GM18511 (cell line): ENCODE results near the gene TMEM72.

Experiments
- ATAC-seq: cut with Tn5 transposase; IDR thresholded peaks from one replicate; pipeline ENCODE4 v1.9.1; 2021; ENCODE audit warnings: mild to moderate bottlenecking, moderate library complexity; ENCODE audit not compliant: unreplicated experiment

Gene TMEM72

DNA sequence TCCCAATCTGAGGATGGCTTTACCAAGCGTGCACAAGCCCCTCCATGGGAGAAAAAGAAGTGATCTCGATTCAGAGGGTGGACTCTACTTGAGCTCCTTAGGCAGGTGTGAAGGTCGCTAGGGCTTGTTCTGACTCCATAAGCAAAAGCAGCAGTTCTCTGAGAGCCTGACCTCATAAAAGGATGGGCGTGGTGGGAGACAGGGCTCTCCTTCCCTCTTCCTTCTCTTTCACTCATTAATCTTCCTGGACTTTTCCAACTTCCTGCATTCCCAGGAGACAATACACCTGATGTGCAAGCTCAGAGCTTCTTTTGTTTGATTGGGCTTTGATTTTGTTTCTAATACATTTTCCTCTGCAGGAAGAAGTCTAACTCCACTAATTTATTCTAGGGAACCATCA is 22.3 kb upstream of the TMEM72 start:
- no peak for ATAC-seq

DNA sequence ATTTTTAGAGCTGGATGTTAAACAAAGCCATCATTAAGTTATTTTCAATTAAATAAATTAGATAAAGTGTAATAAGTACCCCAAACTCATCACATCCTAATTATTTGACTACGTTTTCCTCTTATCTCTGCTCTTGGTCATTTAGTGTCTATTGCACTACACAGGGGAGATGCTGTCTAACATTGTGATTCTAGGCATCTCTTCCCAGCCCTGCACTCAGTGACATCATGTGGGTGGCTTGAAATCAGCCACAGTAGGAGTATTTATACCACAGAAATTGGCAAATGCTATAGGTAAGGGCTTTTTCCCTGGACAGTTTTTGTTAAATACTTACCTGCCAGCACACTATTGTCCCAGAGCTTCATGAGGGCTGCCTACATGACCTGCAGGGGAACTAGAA is 21.3 kb upstream of the TMEM72 start:
- ATAC-seq = no peak

DNA sequence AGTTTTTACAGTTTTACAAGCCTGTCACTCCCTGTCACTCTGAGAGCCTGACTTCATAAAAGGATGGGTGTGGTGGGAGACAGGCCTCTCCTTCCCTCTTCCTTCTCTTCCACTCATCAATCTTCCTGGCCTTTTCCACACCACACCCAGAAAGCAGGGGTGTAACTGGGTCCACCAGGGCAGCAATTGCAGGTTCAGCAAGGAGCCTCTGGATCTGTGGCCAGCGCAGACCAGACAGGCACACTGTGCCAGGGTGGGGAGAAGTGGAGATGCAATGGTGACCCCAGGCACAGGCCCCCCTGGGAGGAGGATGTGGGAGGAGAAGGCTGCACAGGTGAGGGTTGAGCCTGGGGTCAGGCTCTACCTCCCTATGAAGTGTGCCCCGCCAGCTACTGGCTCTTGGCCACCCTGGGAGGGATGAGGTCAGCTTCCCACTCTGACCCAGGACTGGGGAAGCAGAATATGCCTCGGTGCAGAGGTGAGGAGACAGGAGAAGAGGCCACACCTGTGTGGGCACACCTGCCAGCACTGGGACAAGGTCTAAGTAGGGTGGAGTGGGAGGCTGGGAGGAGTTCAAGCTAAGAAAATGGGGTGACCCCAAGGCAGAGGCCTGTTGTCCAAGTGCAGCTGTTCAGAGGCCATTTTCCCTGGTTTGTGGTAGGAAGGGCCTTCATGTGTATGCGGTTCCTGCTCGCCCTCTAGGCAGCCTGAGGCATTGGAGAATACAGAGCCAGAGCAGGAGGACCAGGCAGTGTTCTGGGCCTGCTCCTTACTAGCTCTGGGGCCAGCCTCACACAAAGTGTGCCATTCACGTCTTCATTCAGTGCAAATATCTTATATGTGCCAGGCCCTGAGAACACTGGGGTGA is 20.2 kb upstream of the TMEM72 start:
- no peak for ATAC-seq

DNA sequence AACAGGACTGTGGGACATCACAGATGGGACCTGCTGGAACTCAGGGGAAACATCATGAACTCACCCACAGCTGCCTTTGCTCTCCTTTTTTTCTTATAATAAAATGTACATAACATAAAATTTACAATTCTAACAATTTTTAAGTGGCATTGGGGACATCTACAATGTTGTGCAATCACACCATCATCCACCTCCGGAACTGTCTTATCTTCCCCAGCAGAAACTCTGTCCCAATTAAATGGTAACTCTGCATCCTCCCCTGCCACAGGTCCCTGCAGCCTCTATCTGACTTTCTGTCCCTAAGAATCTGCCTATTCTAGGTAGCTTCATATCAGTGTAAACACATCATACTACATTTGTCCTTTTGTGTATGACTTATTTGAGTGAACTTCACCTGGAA is 19.4 kb upstream of the TMEM72 start:
- no peak for ATAC-seq

DNA sequence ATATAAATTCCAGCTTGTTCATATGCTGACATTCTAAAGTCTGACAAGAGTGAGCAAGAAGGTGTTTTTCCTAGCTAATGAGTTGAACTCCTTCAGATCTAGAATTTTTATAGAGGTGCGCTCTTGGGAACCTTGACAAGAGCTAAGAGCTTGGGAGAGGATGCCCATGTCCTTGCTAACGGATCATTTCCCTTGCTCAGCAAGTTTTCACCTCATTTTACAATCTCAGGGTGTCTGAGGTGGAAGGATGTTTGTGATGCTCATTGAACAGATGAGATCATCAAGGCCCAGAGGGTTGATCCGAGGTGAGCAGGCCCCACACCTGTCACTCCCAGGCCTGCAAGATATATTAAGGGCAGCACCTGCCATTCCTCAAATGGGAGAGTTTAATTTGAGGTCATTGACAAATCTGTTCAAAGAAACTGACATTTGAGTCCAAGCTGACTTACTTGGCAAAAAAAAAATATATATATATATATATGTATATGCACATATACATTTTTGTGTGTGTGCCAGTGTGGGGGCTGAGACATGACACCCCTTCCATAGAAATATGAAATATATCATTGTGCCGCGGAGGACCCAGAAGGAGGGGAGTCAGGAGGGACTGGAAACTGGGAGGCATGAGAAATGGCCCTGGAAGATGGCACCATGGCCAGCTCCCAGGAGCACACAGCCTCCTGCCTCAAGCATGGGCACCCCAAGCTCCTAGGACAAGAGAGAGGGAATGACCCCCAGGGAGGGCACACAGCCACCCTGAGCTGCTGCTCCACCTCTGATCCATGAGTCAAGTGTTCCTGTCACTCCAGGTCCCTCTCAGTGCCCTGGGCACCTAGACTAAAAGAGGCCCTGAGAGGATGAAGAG is 17.3 kb upstream of the TMEM72 start:
- no peak for ATAC-seq

DNA sequence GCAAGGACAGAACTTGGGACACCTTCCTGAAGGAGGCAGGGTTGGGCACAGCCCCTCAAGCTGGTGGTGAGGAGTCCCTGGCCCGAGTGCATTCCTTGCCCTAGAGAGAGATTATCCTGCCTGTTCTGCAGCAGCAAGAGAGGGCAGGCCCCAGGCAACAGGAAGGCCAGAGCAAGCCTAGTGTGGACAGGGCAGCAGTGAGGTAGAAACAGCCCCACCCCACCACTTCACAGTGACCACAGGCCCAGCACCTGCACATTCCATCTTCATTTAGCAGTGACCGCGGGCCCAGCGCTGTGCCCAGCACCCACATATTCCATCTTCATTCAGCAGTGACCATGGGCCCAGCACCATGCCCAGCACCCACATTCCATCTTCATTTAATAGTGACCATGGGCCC is 16.4 kb upstream of the TMEM72 start:
- no peak for ATAC-seq

DNA sequence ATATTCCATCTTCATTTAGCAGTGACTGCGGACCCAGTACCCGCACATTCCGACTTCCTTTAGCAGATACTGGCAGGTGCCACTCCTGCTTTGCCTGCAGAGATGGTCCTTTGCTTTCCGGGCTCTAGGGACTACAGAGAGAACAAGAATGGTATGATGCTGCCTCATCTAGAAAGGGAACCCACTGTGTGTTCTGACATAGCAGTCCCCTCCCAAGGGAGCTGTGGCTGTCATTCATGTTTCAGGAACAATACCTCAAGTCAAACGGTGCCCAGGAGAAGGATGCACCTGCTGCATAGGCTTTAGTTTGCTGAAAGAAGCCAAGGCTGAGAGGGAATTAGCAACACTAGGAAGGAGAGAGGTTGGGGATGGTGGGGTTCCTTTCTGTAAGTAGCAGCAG is 15.9 kb upstream of the TMEM72 start:
- peak; percentile 70 for ATAC-seq

DNA sequence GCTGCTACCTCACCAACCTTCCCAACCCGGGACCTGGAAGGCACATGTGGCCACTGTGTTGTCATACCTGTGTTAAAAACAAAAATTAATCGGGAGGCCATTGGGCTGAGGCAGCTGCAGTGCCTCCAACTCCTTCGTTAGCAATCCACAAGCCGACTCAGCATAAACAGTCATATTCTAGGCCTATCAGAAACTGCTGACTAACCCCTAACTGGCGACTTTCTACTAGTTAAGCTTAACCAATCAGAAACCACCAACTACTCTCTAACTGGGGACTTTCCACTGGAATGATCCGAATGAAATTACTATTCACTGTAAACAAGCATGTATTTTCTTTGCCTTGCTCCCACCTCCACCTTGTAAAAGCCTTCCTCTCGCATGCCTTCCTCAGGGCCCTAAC is 14.1 kb upstream of the TMEM72 start:
- ATAC-seq = no peak

DNA sequence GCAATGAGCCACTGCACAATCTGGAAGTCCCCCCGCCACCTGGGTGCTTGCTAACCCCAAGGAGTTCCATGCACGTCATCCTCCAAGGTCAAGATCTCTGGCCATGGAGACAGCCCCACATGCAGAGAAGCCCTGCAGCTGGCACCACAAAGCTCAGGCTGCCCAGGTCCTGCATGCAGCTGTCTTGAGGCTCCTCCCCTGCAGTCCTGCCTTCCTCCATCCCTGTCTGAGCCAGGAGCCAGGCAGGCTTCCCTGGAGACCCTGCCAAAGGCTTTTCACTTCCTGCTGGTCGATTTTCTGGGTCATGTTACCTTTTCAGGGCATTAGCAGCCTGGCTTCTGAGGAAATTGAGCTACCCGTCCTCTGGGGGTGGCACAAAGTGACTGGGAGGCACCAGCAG is 12.5 kb upstream of the TMEM72 start:
- no peak for ATAC-seq

DNA sequence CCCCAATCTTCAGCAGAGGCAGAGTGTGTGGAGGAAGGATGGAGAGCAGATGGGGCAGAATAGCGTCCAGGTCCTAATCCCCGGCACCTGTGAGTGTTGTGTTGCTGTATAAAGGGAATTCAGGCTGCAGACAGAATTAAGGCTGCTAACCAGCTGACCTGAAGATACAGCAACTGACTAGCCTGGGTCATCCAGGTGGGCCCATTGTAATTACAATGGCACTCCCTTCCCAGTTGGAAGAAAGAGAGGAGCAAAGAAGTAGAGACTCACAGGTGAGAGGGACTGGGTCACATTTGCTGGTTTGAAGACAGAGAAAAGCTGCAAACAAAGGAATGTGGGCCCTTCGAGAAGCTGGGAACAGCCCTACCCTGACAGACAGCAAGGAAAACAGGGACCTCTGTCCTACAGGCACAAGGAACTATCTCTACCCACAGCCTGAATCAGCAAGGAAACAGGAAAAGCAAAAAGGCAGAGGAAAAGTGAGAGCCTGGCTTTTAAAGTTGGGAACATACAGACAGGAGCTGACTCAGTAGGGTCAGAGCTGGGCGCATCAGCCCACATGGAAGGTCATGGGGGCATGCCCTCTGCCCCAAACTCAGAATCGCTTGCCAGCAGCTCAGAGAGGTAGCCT is 11.6 kb upstream of the TMEM72 start:
- ATAC-seq = no peak

DNA sequence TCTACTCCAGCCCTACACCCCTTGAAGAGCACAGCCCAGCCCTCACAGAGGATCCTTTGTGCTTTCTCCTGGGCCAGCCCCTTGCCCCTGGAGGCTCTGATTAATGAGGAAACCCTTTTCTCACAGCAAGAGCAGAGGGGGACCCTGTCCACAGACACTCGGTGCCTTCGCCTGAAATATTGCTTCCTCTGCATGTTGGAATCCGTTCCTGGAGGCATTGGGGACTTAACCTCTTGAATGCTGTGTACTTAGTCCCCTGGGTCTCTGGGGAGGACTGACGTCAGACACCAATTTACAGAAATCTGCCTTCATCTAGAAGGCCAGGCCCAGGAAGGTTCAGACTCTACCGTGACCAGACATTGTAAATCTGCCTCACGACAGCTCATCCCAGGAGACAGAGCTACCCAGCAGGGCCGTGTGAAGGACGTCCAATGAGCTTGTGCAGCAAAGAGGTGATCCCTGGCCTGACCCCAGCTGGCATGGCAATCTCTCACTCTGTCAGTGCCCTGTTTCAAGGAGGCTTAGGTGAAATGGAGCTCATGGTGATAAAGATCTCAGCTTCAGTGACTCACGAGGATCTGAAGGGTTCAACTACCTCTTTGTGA is 8.1 kb upstream of the TMEM72 start:
- no peak for ATAC-seq

DNA sequence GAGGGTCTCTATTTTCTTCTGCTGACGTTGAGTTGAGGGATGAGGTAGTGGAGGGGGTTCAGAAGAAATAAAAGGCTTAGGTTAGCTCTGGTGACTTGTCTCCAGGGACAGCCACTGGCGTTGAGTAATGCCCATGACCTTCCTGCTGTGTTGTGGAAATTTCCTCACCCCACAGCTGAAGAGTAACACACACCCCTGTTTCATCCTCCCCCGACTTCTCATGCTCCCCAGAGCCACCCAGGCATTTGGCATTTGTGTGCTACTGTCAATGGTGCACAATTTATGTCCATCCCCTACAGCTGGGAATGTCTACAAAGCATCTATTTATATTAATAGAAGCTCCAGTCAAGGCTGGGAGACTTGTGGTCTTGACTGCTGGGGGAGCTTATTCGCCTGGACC is 4.7 kb upstream of the TMEM72 start:
- ATAC-seq = no peak

DNA sequence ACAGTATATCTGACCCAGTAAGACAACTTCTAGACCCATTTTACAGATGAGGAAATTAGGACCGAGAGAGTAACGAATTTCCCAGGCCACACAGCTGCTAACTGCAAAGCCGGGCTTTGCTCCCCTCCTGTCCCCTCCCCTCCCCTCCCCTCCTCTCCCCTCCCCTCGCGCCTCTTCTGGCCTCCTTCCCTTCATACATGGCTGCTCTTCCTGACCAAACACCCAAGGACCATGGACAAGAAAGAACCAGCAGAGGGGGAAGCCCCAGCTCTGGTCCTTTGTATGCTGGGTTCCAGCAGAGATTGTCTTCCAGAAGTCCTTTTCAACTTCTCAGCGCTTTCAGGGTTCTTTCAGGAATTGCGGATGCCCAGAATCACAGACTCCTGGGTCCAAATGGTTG is 3.6 kb upstream of the TMEM72 start:
- ATAC-seq = no peak

DNA sequence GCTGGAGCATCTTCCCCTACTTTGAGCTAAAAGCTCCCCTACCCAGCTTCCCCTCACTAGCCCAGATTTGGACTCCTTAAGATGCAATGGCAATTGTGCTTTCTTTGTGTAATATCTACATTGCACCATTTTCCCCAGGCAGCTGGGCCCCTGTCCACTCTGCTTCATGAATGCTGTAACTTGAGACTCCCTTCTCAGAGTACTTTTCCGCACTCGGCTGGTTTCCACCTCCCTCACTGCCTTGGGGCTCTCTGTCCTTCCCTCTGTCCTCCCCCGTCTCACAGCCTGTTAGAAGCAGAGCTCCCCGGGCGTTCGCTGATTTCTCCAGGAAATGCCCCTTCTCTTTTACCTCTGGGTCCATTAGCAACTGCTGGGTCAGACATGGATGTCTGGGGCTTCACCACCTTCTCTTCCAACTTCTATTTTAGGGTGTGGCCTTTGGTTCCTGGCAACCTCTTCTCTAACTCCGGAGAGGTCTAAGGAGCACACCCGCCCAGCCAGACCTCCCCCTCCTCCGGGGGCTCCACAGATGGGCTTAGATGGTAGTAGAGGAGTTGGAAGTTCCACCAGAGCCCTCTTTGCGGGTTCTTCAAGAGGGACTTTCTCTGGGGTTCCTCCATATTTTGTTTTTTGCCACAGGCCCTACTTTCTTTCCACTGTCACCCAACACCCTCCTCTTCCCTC is 2.9 kb upstream of the TMEM72 start:
- no peak for ATAC-seq

DNA sequence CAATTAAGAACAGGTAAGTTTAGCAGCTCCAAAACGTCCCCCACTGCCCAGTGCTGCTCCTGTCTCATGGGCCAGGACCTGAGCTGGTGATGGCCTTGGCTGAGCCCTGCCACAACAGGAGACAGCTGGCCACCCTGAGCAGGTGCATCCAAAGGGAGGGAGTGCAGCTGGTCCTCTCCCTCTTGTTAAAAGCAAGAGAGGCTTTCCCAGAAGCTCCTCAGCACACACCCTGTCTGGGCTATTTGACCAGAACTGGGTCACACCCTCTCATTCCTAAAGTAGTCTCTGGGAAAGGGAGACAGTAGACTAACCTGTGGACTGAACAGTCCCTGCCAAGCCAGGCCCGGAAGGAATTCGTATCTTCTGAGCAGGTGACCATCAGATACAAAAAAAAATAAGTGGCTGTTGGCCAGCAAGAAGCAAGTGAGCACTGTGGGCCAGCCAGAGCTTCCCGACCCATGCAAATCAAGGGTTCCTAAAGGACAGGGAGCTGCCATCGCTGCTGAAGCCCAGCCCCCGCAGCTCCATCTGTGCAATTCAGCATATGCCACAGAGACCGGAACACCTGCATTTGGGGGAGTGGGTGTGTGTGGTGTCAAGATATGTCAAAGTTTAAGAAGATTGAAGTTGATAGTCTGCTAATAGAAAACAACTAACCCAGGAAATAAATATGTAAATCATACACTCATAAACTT is 2.1 kb upstream of the TMEM72 start:
- ATAC-seq = no peak

DNA sequence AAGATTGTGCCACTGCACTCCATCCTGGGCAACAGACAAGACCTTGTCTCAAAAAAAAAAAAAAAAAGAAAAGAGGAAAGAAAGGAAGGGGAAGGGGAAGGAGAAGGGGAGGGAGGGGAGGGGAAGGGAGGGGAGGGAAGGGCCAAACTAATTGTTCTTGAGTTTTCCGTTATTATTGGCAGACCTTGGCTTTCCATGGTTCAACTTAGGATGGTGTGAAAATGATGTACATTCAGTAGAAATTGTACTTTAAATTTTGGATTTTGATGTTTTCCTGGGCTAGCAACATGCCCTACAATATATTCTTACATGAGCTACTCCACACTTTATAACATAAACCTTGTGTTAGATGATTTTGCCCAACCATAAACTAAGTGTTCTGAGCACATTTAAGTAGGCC is 1.2 kb upstream of the TMEM72 start:
- no peak for ATAC-seq

DNA sequence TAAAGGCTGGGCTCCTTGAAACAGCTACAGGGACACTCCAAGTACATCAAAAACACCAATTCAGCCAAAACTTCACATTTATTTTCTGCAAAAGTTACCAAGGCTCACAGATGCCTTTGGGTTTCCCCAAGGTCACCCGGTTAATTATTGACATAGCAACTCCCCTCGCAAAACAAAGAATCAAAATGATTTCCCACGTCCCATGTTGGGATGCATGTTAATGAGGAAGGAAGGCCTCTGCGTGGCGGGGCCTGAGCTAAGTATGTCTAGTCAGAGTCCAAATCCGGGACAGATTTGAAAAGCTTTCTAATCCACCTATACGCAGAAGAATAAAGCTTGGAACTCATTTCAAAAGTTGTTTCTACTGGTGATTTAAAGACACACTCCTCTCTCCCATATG is 535 bp upstream of the TMEM72 start:
- ATAC-seq = no peak

DNA sequence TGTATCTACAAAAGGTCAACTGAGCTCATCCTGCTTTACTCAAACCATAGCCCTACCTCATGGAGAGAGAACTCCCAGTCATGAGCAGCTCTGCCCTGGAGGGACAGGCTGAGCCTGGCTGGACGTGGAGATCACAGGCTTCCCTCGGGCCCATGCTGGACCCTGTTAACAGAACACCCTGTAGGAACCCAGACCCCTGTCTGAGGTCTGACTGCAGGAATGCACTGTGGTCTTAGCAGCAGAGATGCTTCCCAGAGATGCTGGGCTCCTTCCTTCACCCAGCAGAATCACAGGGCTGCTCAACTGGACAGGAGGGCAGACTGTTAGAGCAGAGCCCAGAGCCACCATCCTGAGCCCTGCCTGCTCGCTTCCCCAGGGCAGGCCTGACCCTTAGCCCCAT is 814 bp downstream of the TMEM72 start:
- ATAC-seq = no peak

DNA sequence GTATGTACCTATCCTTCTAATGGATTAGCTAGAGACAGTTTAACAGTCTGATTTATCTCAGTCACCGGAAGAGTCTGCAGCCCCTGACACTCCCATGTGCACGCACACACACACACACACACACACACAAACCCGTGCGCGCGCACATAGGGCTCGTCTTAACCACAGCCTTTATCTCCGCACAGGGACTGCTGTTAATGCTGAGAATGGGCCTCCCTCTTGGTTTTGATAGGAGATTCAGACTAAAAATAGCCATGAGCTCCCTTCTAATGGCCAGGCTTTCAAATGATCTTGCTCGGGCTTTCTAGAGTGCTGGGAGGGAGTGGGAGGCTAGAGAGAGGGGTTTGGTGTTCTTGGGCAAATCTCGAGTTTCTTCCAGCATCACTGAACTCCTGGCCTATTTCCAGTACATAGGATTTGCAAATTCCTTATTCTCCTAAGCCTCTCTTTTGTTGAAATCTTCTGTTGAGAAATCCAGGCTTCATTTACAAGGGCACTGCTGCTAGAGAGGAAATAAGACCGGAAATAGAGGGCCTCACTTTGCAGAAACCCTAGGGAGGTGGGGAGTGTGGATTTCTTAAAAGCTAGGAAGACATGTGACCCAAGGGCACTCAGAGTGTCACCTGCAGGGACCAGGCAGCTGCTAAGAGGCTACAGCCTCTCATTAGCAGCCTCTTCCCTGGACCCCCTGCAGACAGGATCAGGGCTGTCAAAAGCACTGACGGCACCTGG is 2.4 kb downstream of the TMEM72 start:
- ATAC-seq = peak; percentile 68
